CD4-positive, alpha-beta memory T cell (primary cell): Measurements from ENCODE around the gene CALHM2. TPM values are rescaled to one million over a fixed set of nuclear protein-coding genes. Genes with fewer than 3 reads are reported as not detected.

Experiments used
- CTCF ChIA-PET: fragments of 350-600 bp; sonication (Branson Sonifier 250); formaldehyde crosslinking; loops from one replicate; lab custom pipeline; 2021; ENCODE audit warnings: inconsistent platforms; ENCODE audit not compliant: partially characterized antibody; lab: Charles Lee
- POLR2A ChIA-PET: fragments of 350-600 bp; sonication (Branson Sonifier 250); formaldehyde crosslinking; loops from one replicate; lab custom pipeline; 2021; ENCODE audit not compliant: partially characterized antibody; lab: Charles Lee
- DNase-seq, 5 donors: peaks; one replicate each; pipeline versions ENCODE4 v3.0.0 to v3.0.0-alpha.2; 2020 to 2022; ENCODE audit warnings: mixed read lengths in 1 of 5
- H3K27ac ChIP-seq: one replicate; pipeline ENCODE4 v1.7.0; 2013; ENCODE audit warnings: low read depth, low read length
- H3K27me3 ChIP-seq: 2 replicates; pipeline ENCODE4 v1.7.0; 2013; ENCODE audit warnings: mild to moderate bottlenecking, low read length, moderate library complexity; ENCODE audit not compliant: insufficient read depth
- H3K36me3 ChIP-seq: 2 replicates; pipeline ENCODE4 v1.7.0; 2013; ENCODE audit warnings: mild to moderate bottlenecking, low read length, moderate library complexity; ENCODE audit not compliant: insufficient read depth
- H3K4me1 ChIP-seq: 2 replicates; pipeline ENCODE4 v1.7.0; 2013; ENCODE audit warnings: mild to moderate bottlenecking, low read length, moderate library complexity; ENCODE audit not compliant: insufficient read depth
- H3K4me3 ChIP-seq, 2 donors: one replicate each; pipeline ENCODE4 v1.7.0; 2013; ENCODE audit warnings: low read length in 2 of 2, mild to moderate bottlenecking in 1 of 2
- H3K9me3 ChIP-seq, 2 donors: one replicate each; pipeline ENCODE4 v1.7.0; 2013; ENCODE audit warnings: low read length in 2 of 2, control low read depth in 1 of 2; ENCODE audit not compliant: control insufficient read depth in 1 of 2
- H3K27ac Mint-ChIP-seq, 7 donors: one replicate each; pipeline ENCODE4 v1.8.0; 2020 to 2021; ENCODE audit warnings: mixed read lengths in 7 of 7, mild to moderate bottlenecking in 6 of 7, inconsistent platforms in 3 of 7, moderate library complexity in 3 of 7
- H3K27me3 Mint-ChIP-seq, 2 donors: one replicate each; pipeline ENCODE4 v1.8.0; 2020 to 2021; ENCODE audit warnings: mixed read lengths in 2 of 2
- H3K36me3 Mint-ChIP-seq, 2 donors: one replicate each; pipeline ENCODE4 v1.8.0; 2020 to 2021; ENCODE audit warnings: mixed read lengths in 2 of 2, inconsistent platforms in 1 of 2, mild to moderate bottlenecking in 1 of 2
- H3K4me1 Mint-ChIP-seq, 4 donors: one replicate each; pipeline ENCODE4 v1.8.0; 2020 to 2021; ENCODE audit warnings: mixed read lengths in 4 of 4, mild to moderate bottlenecking in 1 of 4
- H3K4me3 Mint-ChIP-seq, 8 donors: one replicate each; pipeline ENCODE4 v1.8.0; 2020 to 2021; ENCODE audit warnings: mixed read lengths in 8 of 8, mild to moderate bottlenecking in 7 of 8, moderate library complexity in 6 of 8, inconsistent platforms in 3 of 8
- H3K9me3 Mint-ChIP-seq, 8 donors: one replicate each; pipeline ENCODE4 v1.8.0; 2020 to 2021; ENCODE audit warnings: mixed read lengths in 8 of 8, mild to moderate bottlenecking in 5 of 8, inconsistent platforms in 3 of 8, moderate library complexity in 1 of 8
- intact Hi-C: fragments of 100-400 bp; cut with micrococcal nuclease; formaldehyde crosslinking; loops from one replicate; pipeline ENCODE4 v1.15.1; 2023
- polyA plus RNA-seq, 2 donors: library from polyadenylated mRNA; unstranded; fragments of 300-500 nt; fragmentation: Illumina TruSeq; gene quantifications; one replicate each; pipeline ENCODE4 v1.2.3, GENCODE V29; 2021
- total RNA-seq, 2 experiments: library from RNA; stranded (reverse); gene quantifications; one replicate each; pipeline ENCODE4 v1.2.3, GENCODE V29; 2021

CALHM2 gene
- total and polyA plus RNA-seq, 4 experiments from 2014 or later, result 40.3 to 84.6 (median 72.7) TPM

GRCh38 chr10:103476046-103476768 is 24.0 kb upstream of the CALHM2 start:
- Histone ChIP-seq H3K27ac (no peak overlapping the region), H3K4me3 (no peak overlapping the region), H3K27me3 (no peaks in the 10 kb centered on the region), H3K9me3 (no peaks in the 10 kb centered on the region), H3K4me1 (peaks cover 26% of the 10 kb centered on the region), H3K36me3 (no peaks in the 10 kb centered on the region)
- Mint-ChIP-seq H3K4me1 (peaks cover 12 to 42% (median 23%) of the 10 kb centered on the region in 4 donors), H3K27me3 (no peaks in the 10 kb centered on the region), H3K4me3 (peak overlapping the region in 1 of 8 donors; percentile 69), H3K36me3 (no peaks in the 10 kb centered on the region), H3K9me3 (no peaks in the 10 kb centered on the region), H3K27ac (peak overlapping the region in 3 of 7 donors; percentile 17 to 68 (median 50))
- POLR2A ChIA-PET, result interaction anchor here (0.8 to 2.0 kb wide), 5 partner anchors 22 to 109 kb away, joined by 3 to 11 read pairs (median 4); partner anchors contain the start of gene CALHM2
- DNase-seq, result no peak
- intact Hi-C loops, result no loop called here
- CTCF ChIA-PET, result interaction anchor here (1.3 to 8.4 kb wide), 4 partner anchors 9 to 58 kb away, joined by 3 to 141 read pairs (median 18); partner anchors contain the start of gene CALHM2

DNA sequence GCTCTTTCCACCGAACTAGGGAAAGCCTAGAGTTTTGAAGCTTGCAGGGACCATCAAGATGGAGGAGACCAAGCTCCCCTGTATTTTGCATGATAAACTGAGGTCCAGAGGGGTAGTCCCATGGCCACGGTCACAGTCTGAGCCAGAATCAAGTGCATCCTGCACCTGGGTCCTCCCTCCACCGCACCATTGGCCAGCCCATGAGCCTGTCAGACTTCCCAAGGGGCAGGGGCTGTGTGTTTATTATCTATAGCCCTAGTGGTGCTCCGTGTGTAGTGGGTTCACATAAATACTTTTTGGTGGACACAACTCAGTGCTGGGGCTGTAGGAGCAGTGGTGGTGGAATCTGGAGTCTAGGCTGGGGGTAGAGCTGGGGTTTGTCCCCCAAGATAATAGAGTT is 23.3 kb upstream of the CALHM2 start:
- CTCF ChIA-PET, result interaction anchor here (0.7 to 8.4 kb wide), 7 partner anchors 8 to 65 kb away, joined by 3 to 141 read pairs (median 6); partner anchors contain the start of gene CALHM2
- H3K4me3 Mint-ChIP-seq, result no peak overlapping the region
- no peaks in the 10 kb centered on the region for H3K27me3 Mint-ChIP-seq
- Histone ChIP-seq H3K4me3 (no peak overlapping the region), H3K27me3 (no peaks in the 10 kb centered on the region), H3K9me3 (no peaks in the 10 kb centered on the region), H3K36me3 (no peaks in the 10 kb centered on the region), H3K27ac (no peak overlapping the region), H3K4me1 (peaks cover 33% of the 10 kb centered on the region)
- intact Hi-C loops, result no loop called here
- H3K27ac Mint-ChIP-seq, result peak overlapping the region in 3 of 7 donors; percentile 17 to 68 (median 50)
- H3K9me3 Mint-ChIP-seq, result no peaks in the 10 kb centered on the region
- POLR2A ChIA-PET, result interaction anchor here (0.8 to 2.0 kb wide), 7 partner anchors 21 to 110 kb away, joined by 3 to 4 read pairs (median 3); no protein-coding TSS in a partner anchor
- peaks cover 19 to 50% (median 31%) of the 10 kb centered on the region in 4 donors for H3K4me1 Mint-ChIP-seq
- H3K36me3 Mint-ChIP-seq, result no peaks in the 10 kb centered on the region
- DNase-seq, result no peak

GRCh38 chr10:103474077-103474476 is 21.9 kb upstream of the CALHM2 start:
- Mint-ChIP-seq H3K4me3 (peak overlapping the region in 1 of 8 donors; percentile 27), H3K4me1 (peaks cover 31 to 64% (median 42%) of the 10 kb centered on the region in 4 donors), H3K27me3 (no peaks in the 10 kb centered on the region), H3K27ac (peak overlapping the region in 6 of 7 donors; percentile 4 to 79 (median 70)), H3K36me3 (no peaks in the 10 kb centered on the region), H3K9me3 (no peaks in the 10 kb centered on the region)
- CTCF ChIA-PET, result interaction anchor here (1.1 to 8.4 kb wide), 3 partner anchors 9 to 63 kb away, joined by 6 to 141 read pairs (median 7); no protein-coding TSS in a partner anchor
- POLR2A ChIA-PET, result interaction anchor here (1.2 kb wide), 2 partner anchors 23 to 29 kb away, joined by 3 read pairs; no protein-coding TSS in a partner anchor
- DNase-seq, result no peak
- H3K4me3 ChIP-seq, result no peak overlapping the region
- H3K27ac ChIP-seq, result no peak overlapping the region
- H3K36me3 ChIP-seq, result no peaks in the 10 kb centered on the region
- intact Hi-C loops, result no loop called here
- H3K4me1 ChIP-seq, result peaks cover 44% of the 10 kb centered on the region
- H3K9me3 ChIP-seq, result no peaks in the 10 kb centered on the region
- H3K27me3 ChIP-seq, result no peaks in the 10 kb centered on the region

- intact Hi-C loops, result no loop called here
- peaks cover 31 to 64% (median 43%) of the 10 kb centered on the region in 4 donors for H3K4me1 Mint-ChIP-seq
- POLR2A ChIA-PET, result interaction anchor here (1.3 to 4.4 kb wide), 2 partner anchors 21 to 28 kb away, joined by 3 to 106 read pairs; partner anchors contain the start of gene CALHM2
- H3K4me1 ChIP-seq, result peaks cover 44% of the 10 kb centered on the region
- peak in 1 of 5 donors; percentile 14 for DNase-seq
- no peaks in the 10 kb centered on the region for H3K27me3 Mint-ChIP-seq
- H3K4me3 ChIP-seq, result no peak overlapping the region
- no peaks in the 10 kb centered on the region for H3K27me3 ChIP-seq
- peak overlapping the region in 1 of 7 donors; percentile 62 for H3K27ac Mint-ChIP-seq
- H3K9me3 Mint-ChIP-seq, result no peaks in the 10 kb centered on the region
- CTCF ChIA-PET, result interaction anchor here (1.1 to 2.7 kb wide), 4 partner anchors 10 to 56 kb away, joined by 7 to 14 read pairs (median 8); partner anchors contain the start of gene CALHM2
- H3K4me3 Mint-ChIP-seq, result peak overlapping the region in 1 of 8 donors; percentile 54
- no peaks in the 10 kb centered on the region for H3K36me3 ChIP-seq
- H3K27ac ChIP-seq, result no peak overlapping the region
- H3K9me3 ChIP-seq, result no peaks in the 10 kb centered on the region
- no peaks in the 10 kb centered on the region for H3K36me3 Mint-ChIP-seq
These were observed 21.1 kb upstream of the CALHM2 start for GRCh38 chr10:103473261-103473671.

GRCh38 chr10:103472005-103472404 is 19.8 kb upstream of the CALHM2 start:
- no peak for DNase-seq
- Mint-ChIP-seq H3K36me3 (no peaks in the 10 kb centered on the region), H3K4me1 (peaks cover 33 to 70% (median 47%) of the 10 kb centered on the region in 4 donors), H3K27me3 (no peaks in the 10 kb centered on the region), H3K9me3 (no peaks in the 10 kb centered on the region), H3K27ac (peak overlapping the region; percentile 85 to 97 (median 90)), H3K4me3 (peak overlapping the region in 7 of 8 donors; percentile 73 to 85 (median 81))
- Histone ChIP-seq H3K27ac (peak overlapping the region; percentile 63), H3K27me3 (no peaks in the 10 kb centered on the region), H3K36me3 (no peaks in the 10 kb centered on the region), H3K4me1 (peaks cover 47% of the 10 kb centered on the region), H3K9me3 (no peaks in the 10 kb centered on the region), H3K4me3 (no peak overlapping the region)
- ChIA-PET CTCF (interaction anchor here (0.7 to 3.6 kb wide), 6 partner anchors 9 to 54 kb away, joined by 3 to 15 read pairs (median 8); partner anchors contain the start of gene CALHM2), POLR2A (interaction anchor here (1.0 to 4.4 kb wide), 11 partner anchors 9 to 826 kb away, joined by 3 to 106 read pairs (median 4); partner anchors contain the start of gene CALHM2)
- intact Hi-C loops, result no loop called here

DNA sequence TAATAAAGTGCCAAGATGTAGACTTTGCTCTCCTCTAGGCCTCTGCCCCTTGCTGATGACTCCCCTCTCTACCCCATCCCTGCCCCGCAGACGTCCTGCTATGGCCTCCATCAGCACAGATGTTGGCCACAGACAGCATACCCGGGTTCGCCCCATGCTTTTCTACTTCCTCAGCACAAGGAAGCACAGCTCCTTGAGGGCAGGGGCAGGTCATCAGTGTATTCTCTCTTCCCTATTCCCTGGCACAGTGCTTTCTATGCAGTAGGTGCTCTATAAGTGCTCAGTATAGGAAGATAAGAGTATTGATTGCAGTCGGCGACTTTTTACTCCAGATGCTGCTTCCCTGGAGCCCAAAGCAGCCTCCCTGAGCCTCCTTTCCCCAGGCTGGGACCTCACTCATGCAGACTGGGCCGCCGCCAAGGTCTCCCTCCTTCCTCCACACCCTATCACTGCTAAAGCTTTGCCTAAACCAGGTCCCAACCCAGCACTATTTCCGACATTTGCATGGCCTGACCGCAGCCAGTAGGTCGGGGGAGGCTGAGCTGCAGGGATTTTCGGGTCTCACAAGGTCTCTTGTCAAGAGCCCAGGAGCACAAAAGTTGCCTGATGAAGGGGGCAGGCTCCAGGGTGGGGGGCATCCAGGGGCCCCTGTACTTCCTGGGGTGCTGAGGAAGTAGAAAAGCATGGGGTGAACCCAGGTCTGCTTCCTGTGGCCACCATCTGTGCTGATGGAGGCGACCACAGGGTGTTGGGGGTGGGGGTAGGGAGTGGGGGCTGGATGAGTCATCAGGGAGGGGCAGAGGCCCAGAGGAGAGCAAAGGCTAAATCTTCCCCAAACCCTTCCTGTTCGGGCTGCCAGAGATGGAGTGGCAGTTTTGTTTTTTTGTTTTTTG is 18.8 kb upstream of the CALHM2 start:
- CTCF ChIA-PET, result interaction anchor here (1.9 to 3.6 kb wide), 4 partner anchors 10 to 19 kb away, joined by 8 to 15 read pairs (median 11); partner anchors contain the start of gene CALHM2
- Mint-ChIP-seq H3K27ac (peak overlapping the region; percentile 85 to 97 (median 90)), H3K27me3 (no peaks in the 10 kb centered on the region), H3K4me3 (peak overlapping the region; percentile 67 to 85 (median 79)), H3K4me1 (peaks cover 30 to 69% (median 51%) of the 10 kb centered on the region in 4 donors), H3K9me3 (no peaks in the 10 kb centered on the region), H3K36me3 (no peaks in the 10 kb centered on the region)
- POLR2A ChIA-PET, result interaction anchor here (0.8 to 4.4 kb wide), 11 partner anchors 9 to 651 kb away, joined by 3 to 106 read pairs (median 4); partner anchors contain the start of genes CALHM2 and SFR1
- intact Hi-C loops, result loop anchor here (1.0 kb wide), 1 partner anchor 20 kb away; no protein-coding TSS in a partner anchor
- Histone ChIP-seq H3K9me3 (no peaks in the 10 kb centered on the region), H3K4me3 (peak overlapping the region in 1 of 2 donors; percentile 3), H3K36me3 (no peaks in the 10 kb centered on the region), H3K27me3 (no peaks in the 10 kb centered on the region), H3K4me1 (peaks cover 43% of the 10 kb centered on the region), H3K27ac (peak overlapping the region; percentile 63)
- DNase-seq, result peak; percentile 67 to 88 (median 74)
